ENCODE data around the gene LYST.
"Not testable (repeated sequence)": the region's sequence is repeated elsewhere in the genome, so short reads cannot be mapped to it uniquely, and the experiment has no call there.

Gene LYST

GRCh38 chr1:235757587-235758096 lies 109.1 kb downstream of the LYST start:
- Histone ChIP-seq H4K20me1 (ENCODE audit: control insufficient read depth, insufficient read depth, low read depth, low read length) (no peaks in the 10 kb centered on the region), H3K9me2 (replicated peaks; ENCODE audit: control insufficient read depth, low read length) (no peaks in the 10 kb centered on the region), H3K79me2 (ENCODE audit: control insufficient read depth, low read length) (no peaks in the 10 kb centered on the region), H3K4me2 (ENCODE audit: low read length) (no peak overlapping the region), H3K27me3 (ENCODE audit: control insufficient read depth, low read length) (no peaks in the 10 kb centered on the region), H3K9me3 (ENCODE audit: control insufficient read depth, insufficient read depth, low read length) (no peaks in the 10 kb centered on the region), H3K4me3 (ENCODE audit: low read length) (no peak overlapping the region), H3K36me3 (ENCODE audit: control insufficient read depth, low read length) (no peaks in the 10 kb centered on the region), H3K27ac (ENCODE audit: low read depth, low read length) (no peak overlapping the region), H3F3A (ENCODE audit: control insufficient read depth, insufficient read depth) (no peaks in the 10 kb centered on the region), H3K4me1 (ENCODE audit: control insufficient read depth, low read length) (no peaks in the 10 kb centered on the region)
- TF ChIP-seq EZH2phosphoT487 (IDR thresholded peaks at IDR 0.05; ENCODE audit: borderline replicate concordance, low read length), result no peak
- TF ChIP-seq CTCF (IDR thresholded peaks at IDR 0.05; ENCODE audit: low read depth, low read length, poor library complexity, severe bottlenecking), result no peak

GRCh38 chr1:235754186-235754585 lies 112.5 kb downstream of the LYST start:
- H3K4me2 ChIP-seq (ENCODE audit: low read length), result not testable (repeated sequence)

GRCh38 chr1:235749755-235750300 lies 116.9 kb downstream of the LYST start:
- no peaks in the 10 kb centered on the region for H3K79me2 ChIP-seq (ENCODE audit: control insufficient read depth, low read length)
- no peak overlapping the region for H3K4me2 ChIP-seq (ENCODE audit: low read length)
- TF ChIP-seq CTCF (IDR thresholded peaks at IDR 0.05; ENCODE audit: low read depth, low read length, poor library complexity, severe bottlenecking), result no peak
- TF ChIP-seq EZH2phosphoT487 (IDR thresholded peaks at IDR 0.05; ENCODE audit: borderline replicate concordance, low read length), result no peak
- no peaks in the 10 kb centered on the region for H3K9me3 ChIP-seq (ENCODE audit: control insufficient read depth, insufficient read depth, low read length)
- H3K9me2 ChIP-seq (replicated peaks; ENCODE audit: control insufficient read depth, low read length), result no peaks in the 10 kb centered on the region
- H3K4me1 ChIP-seq (ENCODE audit: control insufficient read depth, low read length), result no peaks in the 10 kb centered on the region
- H3F3A ChIP-seq (ENCODE audit: control insufficient read depth, insufficient read depth), result no peaks in the 10 kb centered on the region
- H3K36me3 ChIP-seq (ENCODE audit: control insufficient read depth, low read length), result no peaks in the 10 kb centered on the region
- no peak overlapping the region for H3K27ac ChIP-seq (ENCODE audit: low read depth, low read length)
- no peaks in the 10 kb centered on the region for H4K20me1 ChIP-seq (ENCODE audit: control insufficient read depth, insufficient read depth, low read depth, low read length)
- no peaks in the 10 kb centered on the region for H3K27me3 ChIP-seq (ENCODE audit: control insufficient read depth, low read length)
- no peak overlapping the region for H3K4me3 ChIP-seq (ENCODE audit: low read length)

More at GRCh38 chr1:235754186-235754585, 112.5 kb downstream of the LYST start:
- not testable (repeated sequence) for H4K20me1 ChIP-seq (ENCODE audit: control insufficient read depth, insufficient read depth, low read depth, low read length); H3K79me2 ChIP-seq (ENCODE audit: control insufficient read depth, low read length); H3K9me3 ChIP-seq (ENCODE audit: control insufficient read depth, insufficient read depth, low read length); H3K4me1 ChIP-seq (ENCODE audit: control insufficient read depth, low read length); H3K36me3 ChIP-seq (ENCODE audit: control insufficient read depth, low read length); H3F3A ChIP-seq (ENCODE audit: control insufficient read depth, insufficient read depth); H3K4me3 ChIP-seq (ENCODE audit: low read length); H3K9me2 ChIP-seq (replicated peaks; ENCODE audit: control insufficient read depth, low read length); H3K27me3 ChIP-seq (ENCODE audit: control insufficient read depth, low read length); H3K27ac ChIP-seq (ENCODE audit: low read depth, low read length)

GRCh38 chr1:235748747-235749146 lies 118.0 kb downstream of the LYST start:
- Histone ChIP-seq H3K9me2 (replicated peaks; ENCODE audit: control insufficient read depth, low read length) (no peaks in the 10 kb centered on the region), H3K9me3 (ENCODE audit: control insufficient read depth, insufficient read depth, low read length) (no peaks in the 10 kb centered on the region), H3K27me3 (ENCODE audit: control insufficient read depth, low read length) (no peaks in the 10 kb centered on the region), H3K79me2 (ENCODE audit: control insufficient read depth, low read length) (no peaks in the 10 kb centered on the region), H3K27ac (ENCODE audit: low read depth, low read length) (no peak overlapping the region), H3K36me3 (ENCODE audit: control insufficient read depth, low read length) (no peaks in the 10 kb centered on the region), H3K4me2 (ENCODE audit: low read length) (no peak overlapping the region), H3K4me1 (ENCODE audit: control insufficient read depth, low read length) (no peaks in the 10 kb centered on the region), H3K4me3 (ENCODE audit: low read length) (no peak overlapping the region), H3F3A (ENCODE audit: control insufficient read depth, insufficient read depth) (no peaks in the 10 kb centered on the region), H4K20me1 (ENCODE audit: control insufficient read depth, insufficient read depth, low read depth, low read length) (no peaks in the 10 kb centered on the region)
- TF ChIP-seq EZH2phosphoT487 (IDR thresholded peaks at IDR 0.05; ENCODE audit: borderline replicate concordance, low read length) (no peak), CTCF (IDR thresholded peaks at IDR 0.05; ENCODE audit: low read depth, low read length, poor library complexity, severe bottlenecking) (no peak)

All from DOHH2 (cell line).